A673 (cell line): ENCODE results near the gene SLC47A1.

Experiments
- EZH2 ChIP-seq: fragments of 200-600 bp; sonication (generic); IDR thresholded peaks from 2 replicates; pipeline ENCODE4 v1.6.1; 2017; ENCODE audit warnings: borderline replicate concordance, low read depth, mild to moderate bottlenecking, mixed read lengths, antibody characterized with exemption, low read length; ENCODE audit not compliant: poor library complexity, severe bottlenecking
- TF ChIP-seq, protein P1 (sequence below): fragments of 300-800, 200-600 bp; sonication (generic); conservative IDR thresholded peaks from 2 replicates; pipeline ENCODE4 v1.5.1; 2017; ENCODE audit warnings: low read depth, mild to moderate bottlenecking, antibody characterized with exemption, low read length, moderate library complexity, mixed read lengths

- TF ChIP-seq, protein P1, sequence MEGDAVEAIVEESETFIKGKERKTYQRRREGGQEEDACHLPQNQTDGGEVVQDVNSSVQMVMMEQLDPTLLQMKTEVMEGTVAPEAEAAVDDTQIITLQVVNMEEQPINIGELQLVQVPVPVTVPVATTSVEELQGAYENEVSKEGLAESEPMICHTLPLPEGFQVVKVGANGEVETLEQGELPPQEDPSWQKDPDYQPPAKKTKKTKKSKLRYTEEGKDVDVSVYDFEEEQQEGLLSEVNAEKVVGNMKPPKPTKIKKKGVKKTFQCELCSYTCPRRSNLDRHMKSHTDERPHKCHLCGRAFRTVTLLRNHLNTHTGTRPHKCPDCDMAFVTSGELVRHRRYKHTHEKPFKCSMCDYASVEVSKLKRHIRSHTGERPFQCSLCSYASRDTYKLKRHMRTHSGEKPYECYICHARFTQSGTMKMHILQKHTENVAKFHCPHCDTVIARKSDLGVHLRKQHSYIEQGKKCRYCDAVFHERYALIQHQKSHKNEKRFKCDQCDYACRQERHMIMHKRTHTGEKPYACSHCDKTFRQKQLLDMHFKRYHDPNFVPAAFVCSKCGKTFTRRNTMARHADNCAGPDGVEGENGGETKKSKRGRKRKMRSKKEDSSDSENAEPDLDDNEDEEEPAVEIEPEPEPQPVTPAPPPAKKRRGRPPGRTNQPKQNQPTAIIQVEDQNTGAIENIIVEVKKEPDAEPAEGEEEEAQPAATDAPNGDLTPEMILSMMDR = no peak
- no peak for TF ChIP-seq EZH2
Measured at GRCh38 chr17:19558946-19559345, 25.3 kb downstream of the SLC47A1 start.
